HG03139 (cell line): ENCODE measurements around the gene ALDH4A1.

Experiments
- ATAC-seq: cut with Tn5 transposase; IDR thresholded peaks from one replicate; pipeline ENCODE4 v1.9.1; 2021; ENCODE audit not compliant: unreplicated experiment

ALDH4A1 gene

GRCh38 chr1:18922848-18923755, 20.7 kb upstream of the ALDH4A1 start:
- ATAC-seq = no peak

GRCh38 chr1:18922319-18922726, 20.0 kb upstream of the ALDH4A1 start:
- ATAC-seq = no peak

DNA sequence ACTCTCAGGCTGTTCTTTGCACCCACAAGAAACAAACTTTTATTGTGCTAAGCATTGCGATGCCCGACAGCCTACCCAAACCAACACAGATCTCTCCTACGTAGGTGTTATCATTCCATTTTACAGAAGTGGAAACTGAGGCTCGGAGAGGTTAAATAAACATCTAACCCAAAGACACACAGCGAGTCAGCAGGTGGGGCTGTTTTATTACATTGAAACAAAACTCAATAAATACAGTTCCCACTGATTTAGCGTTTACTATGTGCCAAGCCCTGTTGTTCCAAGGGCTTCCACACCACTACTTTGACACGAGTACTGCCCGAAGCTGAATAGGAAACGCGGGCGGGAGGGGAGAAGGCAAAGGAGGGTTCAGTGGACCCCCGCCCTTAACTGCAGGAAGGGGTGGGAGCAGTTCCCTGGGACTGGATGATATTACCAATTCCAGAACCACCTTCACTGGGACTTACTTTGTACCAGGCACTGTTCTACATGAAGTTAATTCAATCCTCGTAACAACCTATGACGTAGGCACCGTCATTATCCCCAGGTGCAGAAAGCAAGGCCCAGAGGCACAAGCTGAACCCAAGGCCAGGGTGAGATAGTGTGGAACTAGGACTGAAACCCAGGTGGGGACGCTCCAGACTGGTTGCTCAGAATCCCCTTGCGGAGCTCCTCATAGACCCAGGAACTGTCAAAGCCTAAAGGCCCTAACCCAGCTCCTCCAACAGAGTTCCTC, 19.3 kb upstream of the ALDH4A1 start:
- ATAC-seq = no peak

GRCh38 chr1:18920931-18921330, 18.6 kb upstream of the ALDH4A1 start:
- ATAC-seq = no peak

- no peak for ATAC-seq
These were observed 17.6 kb upstream of the ALDH4A1 start for GRCh38 chr1:18919956-18920355.

- no peak for ATAC-seq
These were observed 17.0 kb upstream of the ALDH4A1 start for GRCh38 chr1:18919197-18919905.

DNA sequence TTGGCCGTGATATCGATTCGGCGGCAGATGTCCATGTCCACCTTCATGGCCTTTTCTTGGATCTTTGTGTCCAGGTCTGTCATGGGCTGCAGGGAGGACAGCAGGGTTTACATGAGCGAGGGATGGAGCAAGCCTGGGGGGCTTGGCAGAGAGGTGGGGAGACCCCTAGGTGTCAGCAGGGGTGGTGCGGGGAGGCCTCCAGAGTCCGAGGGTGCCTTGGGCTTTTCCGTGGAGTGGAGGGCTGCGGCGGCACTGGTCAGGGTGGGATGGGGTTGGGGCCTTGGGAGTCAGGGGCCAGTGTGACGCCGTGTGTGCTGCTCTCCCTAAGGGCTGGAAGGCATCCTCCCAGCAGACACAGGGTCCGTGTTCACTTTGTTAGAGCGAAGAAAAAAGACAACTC, 16.1 kb upstream of the ALDH4A1 start:
- no peak for ATAC-seq

DNA sequence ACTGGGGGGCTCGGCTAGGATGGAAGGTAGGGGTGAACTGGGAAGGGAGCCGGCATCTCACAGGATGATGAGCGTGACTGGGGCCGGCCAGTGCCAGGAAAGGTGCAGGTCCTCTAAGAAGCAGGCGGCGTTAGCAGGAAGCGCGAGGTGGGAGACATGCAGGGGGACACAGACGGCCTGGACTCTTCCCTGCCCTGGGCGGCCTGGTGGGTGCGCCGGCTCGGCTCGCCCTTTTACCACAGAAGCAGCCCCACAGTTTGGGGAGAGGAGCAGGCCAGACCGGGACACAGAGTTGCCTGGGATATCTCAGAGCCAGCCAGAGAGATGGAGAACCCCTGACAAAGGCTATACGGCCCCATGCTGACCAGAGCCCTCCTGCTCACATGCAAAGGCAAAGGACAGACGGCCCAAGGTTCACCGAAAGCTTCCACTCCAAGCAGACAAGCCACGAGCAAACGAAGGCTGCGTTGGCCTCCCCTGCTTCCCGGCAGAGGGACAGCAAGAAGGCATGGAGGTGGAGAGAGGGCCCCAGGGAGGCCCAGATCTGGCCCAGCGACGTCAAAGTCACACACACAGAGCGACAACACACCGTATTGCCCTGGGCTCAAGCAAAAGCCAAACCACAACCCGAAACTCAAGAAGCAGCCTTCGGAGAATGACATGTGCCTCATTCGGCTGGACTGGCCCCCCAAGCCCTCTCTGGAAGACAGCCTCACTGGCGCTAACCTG, 14.9 kb upstream of the ALDH4A1 start:
- no peak for ATAC-seq

- no peak for ATAC-seq
These were observed 13.0 kb upstream of the ALDH4A1 start for GRCh38 chr1:18915341-18915740.

DNA sequence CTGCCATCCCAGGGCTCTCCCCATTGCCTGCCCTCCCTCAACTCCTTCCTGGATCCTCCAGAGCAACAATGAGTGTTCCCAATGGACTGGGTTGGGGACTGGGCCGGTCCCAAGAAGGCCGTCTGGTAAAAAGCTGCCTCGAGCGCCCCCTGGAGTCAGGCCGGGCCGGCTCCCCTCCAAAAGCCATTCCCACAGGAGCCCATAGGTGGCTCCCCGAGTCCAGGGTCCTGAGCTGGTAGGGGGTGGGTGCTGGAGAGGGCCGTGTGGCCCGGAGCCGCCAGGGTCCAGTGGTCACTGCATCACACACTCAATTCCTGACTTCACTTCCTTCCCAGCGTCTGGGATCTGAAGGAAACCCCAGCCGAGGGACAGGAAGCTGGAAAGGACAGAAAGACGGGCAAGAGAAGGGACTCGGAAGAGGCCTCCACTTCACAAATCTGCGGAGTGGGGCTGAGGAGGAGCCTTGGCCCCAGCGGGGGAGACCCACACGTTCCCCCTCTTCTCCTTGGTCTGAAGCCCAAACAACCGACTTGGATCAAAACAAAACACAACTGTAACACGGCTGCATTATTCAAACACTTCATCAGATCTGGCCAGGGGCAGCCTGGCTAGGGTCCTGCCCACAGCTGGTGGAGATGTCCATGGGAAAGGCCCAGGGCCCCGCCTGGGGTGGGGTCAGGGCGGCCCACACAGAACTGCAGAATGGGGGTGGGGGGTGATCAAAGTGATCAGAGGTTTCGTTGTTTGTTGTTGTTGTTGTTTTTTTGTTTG, 10.9 kb upstream of the ALDH4A1 start:
- peak; percentile 76 for ATAC-seq

DNA sequence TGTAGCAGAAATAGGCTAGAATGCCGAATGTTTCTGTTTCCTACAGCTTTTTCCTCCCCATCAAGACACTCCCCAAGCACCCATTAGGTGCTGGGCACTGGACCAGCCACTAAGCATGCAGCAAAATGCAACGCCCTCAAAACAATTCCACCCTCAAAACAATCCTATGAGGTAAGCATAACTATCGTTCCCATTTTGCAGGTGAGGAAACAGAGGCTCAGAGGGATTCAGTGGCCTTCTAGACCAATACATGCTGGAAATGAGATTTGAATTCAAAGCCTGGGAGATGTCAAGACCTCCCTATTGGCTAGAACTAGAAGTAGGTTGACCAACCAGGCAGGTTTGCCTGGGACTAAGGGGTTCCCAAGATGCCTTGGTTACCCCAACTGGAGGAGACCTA, 10.2 kb upstream of the ALDH4A1 start:
- no peak for ATAC-seq

- no peak for ATAC-seq
These were observed 6.8 kb upstream of the ALDH4A1 start for GRCh38 chr1:18908911-18909771.

DNA sequence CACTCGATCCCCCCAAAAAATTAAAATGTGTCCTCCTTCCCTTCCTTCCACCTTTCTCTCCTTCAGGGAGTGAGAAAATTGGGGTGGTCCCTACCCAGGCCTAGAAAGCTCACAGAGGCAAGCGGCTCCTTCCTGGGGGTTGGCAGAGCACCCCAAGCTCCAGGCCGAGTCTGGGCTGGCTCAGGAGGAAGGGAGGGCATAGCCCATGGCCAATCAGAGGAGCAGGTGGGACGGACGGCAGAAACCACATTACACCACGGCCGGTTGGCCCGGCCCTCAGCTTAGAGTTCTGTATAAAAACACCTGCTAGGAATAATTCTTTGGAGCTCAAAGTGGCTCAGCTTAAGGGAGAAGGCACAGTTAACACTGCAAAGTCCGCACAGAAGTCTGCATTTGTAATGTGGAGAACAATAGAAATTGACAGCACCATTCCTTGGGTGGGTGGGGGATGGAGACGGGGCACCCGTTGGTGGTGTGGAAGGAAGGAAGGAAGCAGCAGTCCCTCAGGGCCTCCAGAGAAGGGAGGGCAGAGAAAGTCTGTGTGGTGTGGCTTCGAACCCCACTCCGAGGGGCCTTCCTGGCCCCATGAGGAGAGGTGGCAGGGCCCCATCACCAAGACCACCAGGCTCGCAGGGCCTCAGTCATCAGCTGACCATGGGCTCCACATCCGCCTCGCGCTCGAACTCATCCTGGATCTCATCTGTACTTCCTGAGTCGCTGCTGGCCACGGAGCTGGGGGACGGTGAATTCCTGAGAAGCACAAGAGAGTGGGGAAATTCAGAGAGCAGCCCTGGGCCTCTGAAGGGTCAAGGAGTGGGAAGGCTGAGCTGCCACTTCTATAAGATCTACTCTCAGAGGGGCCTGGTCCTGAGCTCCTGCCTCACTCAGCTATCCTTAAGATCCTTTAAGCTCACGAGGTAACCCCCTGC, 5.8 kb upstream of the ALDH4A1 start:
- ATAC-seq = no peak

DNA sequence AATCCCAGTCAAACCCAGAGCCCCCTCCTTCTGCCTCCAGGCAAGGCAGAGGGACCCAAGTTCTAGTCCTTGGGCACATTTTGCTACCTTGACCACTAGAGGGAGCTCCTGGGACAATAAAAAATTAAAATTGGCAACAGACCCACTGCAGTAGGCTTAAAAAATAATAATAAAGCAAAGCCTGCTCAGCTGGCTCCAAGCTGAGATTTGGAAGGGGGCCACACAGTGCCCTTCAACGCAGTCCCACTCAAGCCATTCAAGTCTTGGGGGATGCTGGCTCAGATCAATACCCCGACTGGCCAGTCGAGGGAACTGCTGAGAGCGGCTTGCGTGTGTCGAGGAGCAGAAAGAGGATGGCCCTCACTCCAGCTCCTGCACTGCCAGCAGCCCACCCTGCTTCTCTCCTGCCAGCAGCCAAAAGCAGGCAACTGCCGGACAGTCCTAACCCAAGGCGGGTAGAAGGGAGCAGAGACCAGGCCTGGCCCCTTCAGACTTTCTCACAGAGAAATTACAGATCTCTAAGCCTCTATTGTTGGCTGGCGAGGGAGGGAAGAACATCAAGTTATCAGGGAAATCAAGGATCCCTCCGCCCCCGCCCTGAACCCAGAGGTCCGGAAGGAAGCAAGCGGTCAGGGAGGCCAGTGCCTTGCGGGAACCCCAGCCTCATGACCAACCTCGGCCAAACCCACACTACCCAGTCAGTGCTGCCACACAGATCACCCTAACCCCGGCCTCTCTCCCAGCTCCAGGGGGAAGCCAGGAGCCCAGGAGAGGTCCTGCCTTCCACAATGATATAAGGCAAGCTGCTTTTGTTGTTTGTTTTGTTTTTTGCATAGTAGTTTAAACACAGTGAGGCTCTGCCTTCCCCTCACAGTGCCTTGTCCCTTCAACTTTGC, 4.9 kb upstream of the ALDH4A1 start:
- ATAC-seq = no peak

GRCh38 chr1:18903291-18903756, 969 bp upstream of the ALDH4A1 start:
- no peak for ATAC-seq

- ATAC-seq = no peak
These were observed 318 bp downstream of the ALDH4A1 start for GRCh38 chr1:18901952-18902522.
